Superior temporal gyrus (tissue), 1 donor: Measurements from ENCODE around the gene BMPER.
A peak's percentile ranks its signal among the peaks of the same experiment; 100 is the strongest.

ENCODE experiments used
- DNase-seq: peaks from one replicate; pipeline ENCODE4 v3.0.0-alpha.2; 2016; ENCODE audit errors: extremely low spot score

BMPER gene

GRCh38 chr7:34091321-34091917 lies 186.1 kb downstream of the BMPER start:
- DNase-seq: no peak

DNA sequence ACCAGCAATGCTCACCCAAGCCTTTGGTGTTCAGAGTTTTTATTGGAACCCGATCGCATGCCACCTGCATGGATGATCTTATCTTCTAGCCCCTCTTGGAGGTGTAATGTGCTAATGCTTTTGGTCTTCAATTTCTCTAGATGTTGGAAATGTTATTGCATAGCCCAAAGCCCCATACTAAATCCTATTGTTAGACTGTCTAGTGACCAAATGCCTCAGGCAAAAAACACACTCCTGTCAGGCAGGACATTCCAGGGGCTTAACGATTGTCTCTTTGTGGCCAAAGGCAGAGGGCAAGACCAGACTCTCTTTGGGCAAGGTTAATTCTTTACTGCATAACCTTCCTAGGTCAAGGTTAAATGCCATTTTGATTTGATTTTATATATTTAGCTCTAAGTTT lies 187.9 kb downstream of the BMPER start:
- no peak for DNase-seq

- DNase-seq: no peak
Measured at GRCh38 chr7:34096198-34096651, 190.9 kb downstream of the BMPER start.

- DNase-seq: no peak
Measured at GRCh38 chr7:34096777-34097176, 191.4 kb downstream of the BMPER start.

- DNase-seq: no peak
Measured at GRCh38 chr7:34100661-34101060, 195.3 kb downstream of the BMPER start.

GRCh38 chr7:34104115-34104514 lies 198.8 kb downstream of the BMPER start:
- DNase-seq: no peak

GRCh38 chr7:34104992-34105391 lies 199.7 kb downstream of the BMPER start:
- no peak for DNase-seq

GRCh38 chr7:34107276-34107675 lies 201.9 kb downstream of the BMPER start:
- peak; percentile 72 for DNase-seq

- DNase-seq: no peak
Measured at GRCh38 chr7:34108165-34108564, 202.8 kb downstream of the BMPER start.

- DNase-seq: no peak
Measured at GRCh38 chr7:34109936-34110780, 204.8 kb downstream of the BMPER start.

- DNase-seq: no peak
Measured at GRCh38 chr7:34111031-34111430, 205.7 kb downstream of the BMPER start.

- DNase-seq: no peak
Measured at GRCh38 chr7:34115503-34115902, 210.2 kb downstream of the BMPER start.

DNA sequence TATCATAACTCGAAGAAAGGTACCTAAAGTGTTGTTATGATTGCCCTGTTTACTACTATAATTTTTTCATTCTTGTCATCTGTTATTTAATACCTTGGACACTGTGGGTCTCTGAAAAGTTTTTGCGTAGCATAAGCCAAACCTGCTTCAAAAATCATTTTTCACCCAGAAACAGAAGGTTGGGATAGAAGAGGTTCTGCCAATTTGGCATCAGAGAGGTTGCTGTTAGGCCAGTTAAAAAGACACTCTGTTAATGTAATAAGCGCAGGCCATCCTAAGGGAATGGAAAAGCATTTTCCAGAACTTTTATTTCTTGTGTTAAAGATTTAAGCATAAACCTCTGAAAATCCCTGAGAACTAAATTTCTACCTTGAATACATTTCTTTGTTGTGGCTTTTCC lies 212.2 kb downstream of the BMPER start:
- DNase-seq: no peak

DNA sequence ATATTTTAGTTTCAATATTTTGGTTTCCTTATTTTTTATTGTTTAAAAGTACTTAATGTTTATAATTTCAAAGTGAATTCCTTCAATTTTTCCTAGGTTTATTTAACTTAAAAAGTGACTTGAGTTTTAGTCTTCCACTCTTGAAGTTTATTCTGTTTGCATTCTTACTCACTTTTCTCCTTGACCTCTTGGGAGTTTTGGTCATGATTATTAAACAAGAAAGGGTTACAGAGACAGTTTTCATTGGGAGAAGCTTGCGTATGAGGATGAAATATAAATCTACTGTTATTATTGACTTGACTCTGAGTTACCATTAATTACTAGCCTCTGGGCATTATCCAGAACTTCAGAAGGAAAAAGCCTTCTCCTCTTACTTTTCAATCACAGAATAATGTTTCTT lies 216.0 kb downstream of the BMPER start:
- DNase-seq: no peak

- no peak for DNase-seq
Measured at GRCh38 chr7:34123316-34123715, 218.0 kb downstream of the BMPER start.

GRCh38 chr7:34124765-34125164 lies 219.4 kb downstream of the BMPER start:
- DNase-seq: no peak

- no peak for DNase-seq
Measured at GRCh38 chr7:34128762-34129161, 223.4 kb downstream of the BMPER start.

DNA sequence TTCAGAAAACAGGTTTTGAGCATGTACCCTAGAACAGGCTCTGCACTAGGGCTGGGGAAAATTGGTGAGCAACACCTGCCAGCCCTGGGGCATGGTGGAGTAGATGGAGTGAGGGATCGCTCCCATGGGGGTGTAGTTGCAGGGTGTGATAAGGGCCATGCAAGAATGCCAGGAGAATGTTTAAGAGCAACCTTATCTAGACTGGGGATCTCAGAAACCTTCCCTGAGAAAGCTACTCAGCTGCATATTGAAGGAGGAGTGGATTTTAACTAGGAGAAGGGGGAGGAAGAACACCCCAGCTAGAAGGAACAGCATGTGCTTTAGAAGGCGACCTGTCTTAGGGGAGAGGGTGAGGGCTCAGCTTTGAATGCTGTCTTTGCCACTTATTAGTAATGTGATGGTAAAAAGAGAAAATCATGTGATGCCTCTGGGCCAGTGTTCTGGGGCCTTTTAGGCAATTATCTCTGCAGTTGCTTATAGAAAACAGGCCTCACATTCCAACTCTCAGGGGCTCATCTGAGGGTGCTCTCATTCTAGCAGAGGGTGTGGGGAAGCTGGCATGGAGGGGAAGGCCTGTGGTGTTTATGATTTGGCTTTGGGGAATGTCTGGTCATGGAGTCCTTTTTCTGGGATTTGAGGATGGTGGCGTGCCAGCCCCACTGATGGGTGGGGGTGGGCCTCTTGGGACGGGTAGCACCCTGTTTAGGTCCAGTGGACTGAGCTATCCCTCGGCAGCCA lies 225.4 kb downstream of the BMPER start:
- no peak for DNase-seq

DNA sequence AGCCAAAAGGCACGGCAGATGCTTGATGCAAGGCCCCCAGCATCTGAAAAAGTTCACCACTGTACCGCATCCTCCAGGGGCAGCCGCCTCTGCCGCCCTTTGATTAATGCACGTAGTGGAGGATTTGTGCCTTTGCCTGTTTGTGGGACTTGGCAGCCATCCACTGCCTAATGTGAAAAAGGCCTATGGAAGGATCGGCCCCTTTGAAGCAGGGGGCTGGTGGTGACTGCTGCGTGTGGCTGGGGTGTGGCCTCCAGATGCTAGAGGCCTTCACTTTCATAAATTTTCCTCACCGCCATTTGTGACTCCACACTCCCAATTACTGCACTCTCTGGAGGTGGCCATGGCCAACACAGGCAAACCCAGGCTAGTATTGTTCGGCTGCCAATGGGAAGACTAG lies 226.0 kb downstream of the BMPER start:
- no peak for DNase-seq

GRCh38 chr7:34133356-34133982 lies 228.1 kb downstream of the BMPER start:
- no peak for DNase-seq

GRCh38 chr7:34133983-34134782 lies 228.8 kb downstream of the BMPER start:
- DNase-seq: peak; percentile 72
